Neural cell (in vitro differentiated cells): ENCODE measurements around the gene SNRPD1.
"Not testable (repeated sequence)": the region's sequence is repeated elsewhere in the genome, so short reads cannot be mapped to it uniquely, and the experiment has no call there.

Experiments
- EP300 ChIP-seq: fragments of 450-650 bp; conservative IDR thresholded peaks from 2 replicates; pipeline ENCODE4 v1.6.1; 2014; ENCODE audit warnings: antibody characterized with exemption, mild to moderate bottlenecking, moderate library complexity; ENCODE audit not compliant: poor library complexity, severe bottlenecking
- EZH2 ChIP-seq: fragments of 200-600, 300-800 bp; shearing (Covaris generic), sonication (generic); IDR thresholded peaks from 2 replicates; pipeline ENCODE4 v1.6.1; 2014; ENCODE audit warnings: antibody characterized with exemption, low read length, borderline replicate concordance, mild to moderate bottlenecking; ENCODE audit not compliant: insufficient read depth, poor library complexity, severe bottlenecking
- TF ChIP-seq, protein P1 (sequence below): fragments of 450-650 bp; IDR thresholded peaks from 2 replicates; pipeline ENCODE4 v1.5.1; 2014; ENCODE audit warnings: antibody characterized with exemption, mild to moderate bottlenecking, moderate library complexity; ENCODE audit not compliant: poor library complexity, severe bottlenecking

DNA sequence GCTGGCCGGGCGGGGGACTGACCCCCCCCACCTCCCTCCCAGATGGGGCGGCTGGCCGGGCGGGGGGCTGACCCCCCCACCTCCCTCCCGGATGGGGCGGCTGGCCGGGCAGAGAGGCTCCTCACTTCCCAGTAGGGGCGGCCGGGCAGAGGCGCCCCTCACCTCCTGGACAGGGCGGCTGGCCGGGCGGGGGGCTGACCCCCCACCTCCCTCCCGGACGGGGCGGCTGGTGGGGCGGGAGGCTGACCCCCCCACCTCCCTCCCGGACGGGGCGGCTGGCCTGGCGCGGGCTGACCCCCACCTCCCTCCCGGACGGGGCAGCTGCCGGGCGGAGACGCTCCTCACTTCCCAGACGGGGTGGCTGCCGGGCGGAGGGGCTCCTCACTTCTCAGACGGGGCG, 19.8 kb upstream of the SNRPD1 start:
- not testable (repeated sequence) for TF ChIP-seq EP300, EZH2
- TF ChIP-seq, protein P1, sequence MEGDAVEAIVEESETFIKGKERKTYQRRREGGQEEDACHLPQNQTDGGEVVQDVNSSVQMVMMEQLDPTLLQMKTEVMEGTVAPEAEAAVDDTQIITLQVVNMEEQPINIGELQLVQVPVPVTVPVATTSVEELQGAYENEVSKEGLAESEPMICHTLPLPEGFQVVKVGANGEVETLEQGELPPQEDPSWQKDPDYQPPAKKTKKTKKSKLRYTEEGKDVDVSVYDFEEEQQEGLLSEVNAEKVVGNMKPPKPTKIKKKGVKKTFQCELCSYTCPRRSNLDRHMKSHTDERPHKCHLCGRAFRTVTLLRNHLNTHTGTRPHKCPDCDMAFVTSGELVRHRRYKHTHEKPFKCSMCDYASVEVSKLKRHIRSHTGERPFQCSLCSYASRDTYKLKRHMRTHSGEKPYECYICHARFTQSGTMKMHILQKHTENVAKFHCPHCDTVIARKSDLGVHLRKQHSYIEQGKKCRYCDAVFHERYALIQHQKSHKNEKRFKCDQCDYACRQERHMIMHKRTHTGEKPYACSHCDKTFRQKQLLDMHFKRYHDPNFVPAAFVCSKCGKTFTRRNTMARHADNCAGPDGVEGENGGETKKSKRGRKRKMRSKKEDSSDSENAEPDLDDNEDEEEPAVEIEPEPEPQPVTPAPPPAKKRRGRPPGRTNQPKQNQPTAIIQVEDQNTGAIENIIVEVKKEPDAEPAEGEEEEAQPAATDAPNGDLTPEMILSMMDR, result not testable (repeated sequence)
